Prostate gland (tissue), 2 donors: Measurements from ENCODE around the gene SLC9C1.

Source experiments
- POLR2A ChIP-seq: fragments of 450-650 bp; IDR thresholded peaks from one replicate; pipeline ENCODE4 v1.6.1; 2016; ENCODE audit warnings: antibody characterized with exemption, mild to moderate bottlenecking
- TF ChIP-seq, protein P1 (sequence below), 4 experiments: fragments of 200-600 bp in 2 of 4; fragments of 450-650 bp in 2 of 4; sonication (generic) in 2 of 4; IDR thresholded peaks; 1 replicate in 3 of 4; 2 replicates in 1 of 4; pipeline ENCODE4 v1.5.1; 2016 to 2019; ENCODE audit warnings: antibody characterized with exemption in 4 of 4, mild to moderate bottlenecking in 2 of 4, moderate library complexity in 2 of 4

GRCh38 chr3:112124907-112125607 lies 169.0 kb downstream of the SLC9C1 start:
- TF ChIP-seq, protein P1, sequence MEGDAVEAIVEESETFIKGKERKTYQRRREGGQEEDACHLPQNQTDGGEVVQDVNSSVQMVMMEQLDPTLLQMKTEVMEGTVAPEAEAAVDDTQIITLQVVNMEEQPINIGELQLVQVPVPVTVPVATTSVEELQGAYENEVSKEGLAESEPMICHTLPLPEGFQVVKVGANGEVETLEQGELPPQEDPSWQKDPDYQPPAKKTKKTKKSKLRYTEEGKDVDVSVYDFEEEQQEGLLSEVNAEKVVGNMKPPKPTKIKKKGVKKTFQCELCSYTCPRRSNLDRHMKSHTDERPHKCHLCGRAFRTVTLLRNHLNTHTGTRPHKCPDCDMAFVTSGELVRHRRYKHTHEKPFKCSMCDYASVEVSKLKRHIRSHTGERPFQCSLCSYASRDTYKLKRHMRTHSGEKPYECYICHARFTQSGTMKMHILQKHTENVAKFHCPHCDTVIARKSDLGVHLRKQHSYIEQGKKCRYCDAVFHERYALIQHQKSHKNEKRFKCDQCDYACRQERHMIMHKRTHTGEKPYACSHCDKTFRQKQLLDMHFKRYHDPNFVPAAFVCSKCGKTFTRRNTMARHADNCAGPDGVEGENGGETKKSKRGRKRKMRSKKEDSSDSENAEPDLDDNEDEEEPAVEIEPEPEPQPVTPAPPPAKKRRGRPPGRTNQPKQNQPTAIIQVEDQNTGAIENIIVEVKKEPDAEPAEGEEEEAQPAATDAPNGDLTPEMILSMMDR (IDR thresholded peaks at IDR 0.05) = no peak
- TF ChIP-seq POLR2A = no peak
